HG03439 (cell line): ENCODE data around the gene PRIMA1.

ENCODE experiments used
- ATAC-seq: cut with Tn5 transposase; IDR thresholded peaks from one replicate; pipeline ENCODE4 v1.9.1; 2021; ENCODE audit warnings: mild to moderate bottlenecking, moderate library complexity; ENCODE audit not compliant: unreplicated experiment

The PRIMA1 gene

DNA sequence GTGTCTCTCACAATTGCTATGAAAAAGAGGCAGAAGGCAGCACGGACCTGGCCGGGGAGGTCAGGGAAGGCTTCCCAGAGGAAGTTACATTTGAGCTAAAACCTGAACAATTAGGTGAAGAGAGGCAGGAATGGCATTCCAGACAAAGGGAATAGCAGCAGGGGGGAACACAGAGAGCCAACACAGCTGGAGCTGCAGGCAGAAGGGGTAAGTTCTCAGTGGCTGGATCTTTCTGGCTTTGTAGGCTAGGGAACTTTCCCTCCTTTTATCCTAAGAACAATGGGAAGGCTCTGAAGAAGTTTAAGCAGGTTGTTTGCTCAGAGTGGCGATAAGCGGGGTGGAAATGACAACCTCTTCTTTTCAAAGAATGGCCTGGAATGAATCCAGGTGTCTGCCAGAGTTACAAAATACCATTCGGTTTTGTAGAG, 100.0 kb downstream of the PRIMA1 start:
- no peak for ATAC-seq

DNA sequence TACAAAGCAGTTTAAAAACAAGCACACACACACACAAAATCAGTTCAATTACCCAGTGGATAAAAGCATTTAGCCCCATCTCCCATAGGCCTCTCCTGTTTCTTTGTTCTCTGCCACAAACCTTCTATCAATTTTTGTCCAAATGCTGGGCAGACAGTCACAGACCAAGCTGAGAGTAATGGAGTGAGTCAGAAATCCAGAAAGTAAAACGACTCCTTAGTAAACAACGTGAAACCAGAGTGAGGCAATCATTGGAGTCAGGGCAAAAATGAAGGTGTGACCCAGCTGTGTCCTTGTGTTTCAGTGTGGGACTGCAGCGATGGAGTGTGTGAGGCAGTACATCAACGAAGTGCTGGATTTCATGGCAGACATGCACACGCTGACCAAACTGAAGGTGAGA, 102.0 kb downstream of the PRIMA1 start:
- ATAC-seq: no peak

DNA sequence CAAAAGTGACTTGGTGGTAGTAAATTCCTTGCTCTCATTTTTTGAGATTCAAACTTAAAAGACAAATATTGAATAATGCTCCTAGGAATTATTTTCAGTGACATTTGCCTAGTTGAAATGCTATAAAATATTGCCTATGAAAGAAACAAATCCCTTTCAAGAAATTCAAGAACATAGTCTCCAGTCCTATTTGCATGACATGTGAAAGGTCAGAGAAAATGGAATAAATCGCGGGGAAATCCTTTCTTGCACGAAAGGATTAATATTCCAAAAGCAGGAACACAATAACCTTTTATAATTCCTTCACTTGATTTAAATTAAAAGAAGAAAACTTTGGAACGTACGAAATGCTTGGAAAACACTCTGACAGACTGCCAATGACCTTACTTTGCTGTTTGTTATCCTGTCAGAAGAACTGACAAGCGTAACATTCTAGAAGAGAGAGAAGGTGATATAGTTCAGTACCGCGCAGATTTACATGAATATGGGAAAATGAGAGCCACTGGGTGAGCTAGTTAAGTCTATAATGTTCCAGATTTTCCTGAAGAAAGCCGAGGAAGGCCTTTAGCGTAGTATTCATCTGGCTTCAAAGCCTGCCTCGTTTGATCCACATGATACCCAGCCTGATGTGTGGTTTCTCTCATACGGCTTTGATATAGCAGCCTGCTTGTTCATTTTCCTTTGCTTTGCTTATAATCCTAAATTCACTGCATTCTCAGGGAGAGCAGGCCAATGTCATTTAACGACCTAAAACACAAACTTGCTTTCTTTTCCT, 103.0 kb downstream of the PRIMA1 start:
- no peak for ATAC-seq

GRCh38 chr14:93683226-93683625, 105.1 kb downstream of the PRIMA1 start:
- ATAC-seq: no peak

DNA sequence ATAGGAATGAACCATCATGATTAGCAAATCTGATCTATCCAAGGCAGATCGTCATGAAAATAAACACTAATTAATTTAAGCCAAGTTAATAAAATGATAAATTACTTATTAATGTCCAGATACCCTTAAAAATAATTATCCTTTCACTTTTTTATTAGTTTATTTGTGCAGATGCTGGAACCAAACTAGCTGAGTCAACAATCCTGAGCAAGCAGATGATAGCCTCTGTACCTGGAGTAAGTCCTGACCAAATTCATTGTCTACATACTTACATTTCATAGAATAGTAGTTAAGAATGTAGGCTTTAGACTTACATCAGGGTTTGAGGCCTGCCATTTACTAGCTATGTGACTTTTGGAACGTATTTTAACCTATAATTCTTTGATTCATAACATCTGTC, 105.8 kb downstream of the PRIMA1 start:
- no peak for ATAC-seq

DNA sequence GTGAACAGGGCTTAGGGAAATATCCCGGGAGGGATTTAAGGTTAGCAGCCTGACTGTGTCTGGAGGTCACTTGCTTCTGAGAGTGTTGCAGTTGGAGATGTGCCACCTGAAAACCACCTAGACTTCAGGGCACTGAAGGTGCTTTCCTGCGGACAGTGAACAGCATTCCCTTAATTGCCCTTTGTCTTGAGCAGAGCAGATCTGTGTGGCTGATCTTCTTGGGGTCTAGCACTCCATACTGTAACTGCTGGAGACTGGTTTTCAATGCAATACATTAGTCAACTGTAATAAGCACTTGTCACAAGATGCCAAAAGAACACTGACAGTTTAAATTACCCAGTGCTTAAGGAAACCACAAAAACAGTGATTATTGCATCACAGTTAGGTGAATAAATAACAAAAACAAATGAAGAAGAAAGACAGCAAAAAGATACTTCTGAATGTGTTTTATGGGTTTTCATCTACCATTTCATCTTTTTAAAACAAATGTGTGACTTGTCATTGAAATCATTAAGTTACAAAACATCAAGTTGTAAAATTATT, 111.8 kb downstream of the PRIMA1 start:
- no peak for ATAC-seq

DNA sequence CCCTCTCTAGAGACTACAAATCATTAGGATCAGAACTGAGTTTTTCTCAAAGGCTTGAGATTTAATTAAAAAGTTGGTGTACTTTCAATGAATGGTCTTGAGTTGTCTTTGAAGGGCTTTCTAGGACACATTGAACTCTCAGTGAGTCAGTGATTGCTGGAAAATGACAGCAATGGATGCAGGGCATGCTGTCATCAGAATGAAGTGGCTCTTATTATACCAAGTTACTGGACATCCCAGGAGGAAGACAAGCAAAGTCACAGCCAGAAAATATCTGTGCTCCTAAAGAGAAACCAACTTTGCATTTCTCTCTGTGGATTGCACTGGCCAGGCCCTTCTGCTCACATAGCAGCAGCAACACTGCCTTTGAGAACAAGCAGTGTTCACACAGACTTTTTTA, 112.6 kb downstream of the PRIMA1 start:
- ATAC-seq: no peak

DNA sequence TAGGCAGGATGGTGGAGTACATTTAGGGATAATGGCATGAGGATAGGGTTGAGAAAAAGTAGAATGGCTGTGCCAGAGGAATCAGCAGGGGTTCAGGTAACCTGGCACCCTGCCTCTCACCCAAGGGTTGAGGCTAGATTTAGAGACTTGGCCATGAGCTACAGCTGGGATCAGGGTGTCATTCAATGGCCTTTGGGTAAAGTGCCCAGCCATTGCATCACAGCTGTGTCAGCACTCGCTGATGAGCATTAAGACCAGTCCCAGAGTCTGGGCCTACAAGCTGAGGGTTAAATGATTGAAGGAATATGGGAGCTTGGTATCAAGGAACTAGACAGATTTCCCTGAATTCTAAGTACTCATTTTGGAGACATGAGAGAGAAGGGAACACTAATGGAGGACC, 113.9 kb downstream of the PRIMA1 start:
- no peak for ATAC-seq

DNA sequence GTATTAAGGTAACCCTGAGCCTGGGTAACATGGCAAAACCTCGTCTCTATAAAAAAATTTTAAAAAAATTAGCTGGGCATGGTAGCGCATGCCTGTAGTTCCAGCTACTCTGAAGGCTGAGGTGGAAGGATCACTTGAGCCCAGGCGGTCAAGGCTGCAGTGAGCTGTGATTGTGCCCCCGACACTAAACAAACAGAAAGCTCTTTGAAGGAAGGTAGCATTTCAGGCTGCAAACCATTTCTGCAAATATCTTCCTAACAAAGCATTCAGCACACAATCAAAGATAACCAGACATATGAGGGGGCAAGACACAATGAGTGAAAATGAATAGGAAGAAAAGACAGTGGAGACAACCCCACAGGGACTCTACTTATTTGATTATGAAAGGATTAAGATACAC, 118.7 kb downstream of the PRIMA1 start:
- no peak for ATAC-seq
